Measurements from ENCODE around the gene TBL1X.

The TBL1X gene

DNA sequence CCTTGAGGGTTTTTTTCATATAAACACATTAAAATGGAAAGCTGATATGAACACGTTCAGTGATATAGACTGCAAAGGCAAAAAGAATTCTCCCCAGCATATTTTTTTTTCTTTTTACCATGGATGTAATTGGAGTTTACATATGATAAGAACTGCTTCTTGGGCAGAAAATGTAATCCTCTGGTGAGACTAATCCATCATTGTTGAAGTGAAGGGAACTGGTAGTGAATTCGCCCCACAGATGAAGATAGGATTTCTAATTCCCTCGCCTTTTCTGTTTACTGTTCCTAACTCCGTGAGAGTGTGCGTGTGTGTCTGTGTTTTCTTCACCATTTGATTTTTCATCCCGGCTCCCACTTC, 211.9 kb downstream of the TBL1X start:
- DNase-seq (ENCODE audit: low spot score) = no peak
- in situ Hi-C loops (cut with MboI; ENCODE audit: low sequenced_read_pairs, unreplicated experiment) = loop anchor here (25.0 kb wide), 1 partner anchor 339 kb away; no protein-coding TSS in a partner anchor
- no peak for TF ChIP-seq CTCF (IDR thresholded peaks at IDR 0.05; ENCODE audit: borderline replicate concordance, control extremely low read depth, extremely low read depth, insufficient read depth, missing control alignments)

DNA sequence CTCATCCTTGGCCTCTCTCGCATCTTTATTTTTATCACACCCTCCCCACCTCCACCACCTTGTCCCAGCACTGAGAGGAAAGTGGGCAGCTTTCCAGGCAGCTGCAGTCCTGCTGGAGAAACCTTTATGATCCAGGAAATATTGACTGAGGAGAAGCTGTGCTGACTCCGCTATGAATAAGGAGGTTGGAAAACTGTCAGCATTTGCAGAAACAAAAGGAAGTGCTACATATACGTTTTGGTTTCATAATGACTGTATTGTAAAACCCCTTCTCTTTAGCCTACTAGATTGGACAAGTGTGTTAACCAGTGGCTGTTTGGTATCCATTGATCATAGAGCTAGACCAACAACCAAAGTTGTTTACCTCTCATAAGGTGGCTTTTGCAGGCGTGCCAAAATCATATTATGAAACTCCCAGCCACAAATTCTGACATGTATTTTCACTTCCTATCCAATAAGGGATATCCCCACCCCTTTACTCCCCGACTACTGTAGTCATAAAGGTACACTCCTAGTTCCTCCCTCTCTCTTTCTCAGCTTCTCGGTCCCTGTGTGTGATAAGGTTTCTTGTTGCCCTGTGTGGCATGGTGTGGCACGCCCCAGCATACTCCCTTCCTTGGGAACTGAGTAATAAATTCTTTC, 212.4 kb downstream of the TBL1X start:
- no peak for TF ChIP-seq CTCF (IDR thresholded peaks at IDR 0.05; ENCODE audit: borderline replicate concordance, control extremely low read depth, extremely low read depth, insufficient read depth, missing control alignments)
- in situ Hi-C loops (cut with MboI; ENCODE audit: low sequenced_read_pairs, unreplicated experiment) = loop anchor here (25.0 kb wide), 1 partner anchor 340 kb away; no protein-coding TSS in a partner anchor
- peak; percentile 79 for DNase-seq (ENCODE audit: low spot score)

DNA sequence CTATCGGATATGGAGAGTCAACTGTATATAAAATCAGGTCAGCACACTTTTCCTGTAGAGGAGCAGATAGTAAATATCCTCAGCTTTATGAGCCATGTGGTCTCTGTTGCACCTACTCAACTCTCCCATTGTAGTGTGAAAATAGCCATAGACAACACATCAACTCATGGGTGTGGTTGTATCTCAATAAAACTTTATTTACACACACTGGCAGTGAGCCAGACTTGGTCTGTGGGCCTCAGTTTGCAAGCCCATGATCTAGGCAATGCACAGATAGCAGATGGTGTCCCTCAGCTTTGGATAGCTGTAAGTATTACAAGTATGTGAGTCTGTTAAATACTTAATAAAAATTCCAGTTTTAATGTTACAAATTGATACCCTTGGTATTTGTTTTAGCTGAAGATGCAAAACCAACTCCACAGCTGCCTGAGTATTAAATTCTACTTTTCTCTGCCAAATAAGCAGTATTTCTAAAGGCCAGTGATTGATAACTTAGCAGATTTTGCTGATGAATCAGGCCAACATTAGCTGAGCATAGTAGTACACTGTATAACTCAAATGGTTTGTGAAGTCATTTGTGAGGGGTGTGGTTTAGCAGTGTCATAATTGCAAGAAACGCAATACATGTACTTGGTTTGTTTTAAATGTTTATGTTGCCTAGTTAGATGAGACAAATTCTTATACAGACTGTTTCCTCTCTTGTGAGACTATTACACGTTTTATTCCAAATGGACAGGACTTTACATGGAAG, 213.5 kb downstream of the TBL1X start:
- no peak for TF ChIP-seq CTCF (IDR thresholded peaks at IDR 0.05; ENCODE audit: borderline replicate concordance, control extremely low read depth, extremely low read depth, insufficient read depth, missing control alignments)
- in situ Hi-C loops (cut with MboI; ENCODE audit: low sequenced_read_pairs, unreplicated experiment) = loop anchor here (25.0 kb wide), 1 partner anchor 341 kb away; no protein-coding TSS in a partner anchor
- no peak for DNase-seq (ENCODE audit: low spot score)

GRCh38 chrX:9681011-9681410, 216.2 kb downstream of the TBL1X start:
- no peak for TF ChIP-seq CTCF (IDR thresholded peaks at IDR 0.05; ENCODE audit: borderline replicate concordance, control extremely low read depth, extremely low read depth, insufficient read depth, missing control alignments)
- in situ Hi-C loops (cut with MboI; ENCODE audit: low sequenced_read_pairs, unreplicated experiment) = loop anchor here (25.0 kb wide), 1 partner anchor 344 kb away; no protein-coding TSS in a partner anchor
- no peak for DNase-seq (ENCODE audit: low spot score)

- in situ Hi-C loops (cut with MboI; ENCODE audit: low sequenced_read_pairs, unreplicated experiment) = loop anchor here (25.0 kb wide), 1 partner anchor 344 kb away; no protein-coding TSS in a partner anchor
- no peak for DNase-seq (ENCODE audit: low spot score)
Observed at GRCh38 chrX:9681422-9681821, 216.6 kb downstream of the TBL1X start.

DNA sequence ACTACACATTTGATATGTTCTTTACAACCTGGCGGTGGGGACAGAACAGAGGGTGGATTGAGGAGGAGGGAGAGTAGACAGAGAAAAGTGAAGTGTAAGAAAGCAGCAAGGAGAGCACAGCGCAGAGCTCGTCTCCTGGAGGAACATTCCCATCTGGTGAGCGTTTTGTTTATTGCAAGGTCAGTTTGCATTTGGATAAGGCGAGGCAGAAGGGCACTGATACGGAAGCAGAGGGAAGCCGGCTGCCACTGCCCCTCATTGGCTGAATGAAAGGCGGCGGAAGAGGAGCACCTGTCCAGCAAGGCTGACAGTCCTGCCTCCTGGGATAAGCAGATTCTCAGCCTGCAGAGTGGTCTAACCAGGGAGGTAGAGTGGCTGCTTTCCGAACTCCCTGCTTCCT, 217.6 kb downstream of the TBL1X start:
- no peak for TF ChIP-seq CTCF (IDR thresholded peaks at IDR 0.05; ENCODE audit: borderline replicate concordance, control extremely low read depth, extremely low read depth, insufficient read depth, missing control alignments)
- in situ Hi-C loops (cut with MboI; ENCODE audit: low sequenced_read_pairs, unreplicated experiment) = loop anchor here (25.0 kb wide), 1 partner anchor 345 kb away; no protein-coding TSS in a partner anchor
- no peak for DNase-seq (ENCODE audit: low spot score)

More at GRCh38 chrX:9681422-9681821, 216.6 kb downstream of the TBL1X start:
- TF ChIP-seq CTCF (IDR thresholded peaks at IDR 0.05; ENCODE audit: borderline replicate concordance, control extremely low read depth, extremely low read depth, insufficient read depth, missing control alignments) = no peak
